SK-N-SH (cell line): ENCODE measurements around the gene HHATL. TPM values are rescaled to one million over a fixed set of nuclear protein-coding genes. Genes with fewer than 3 reads are reported as not detected.
A peak's percentile ranks its signal among the peaks of the same experiment; 100 is the strongest.

ENCODE experiments used
- CTCF ChIA-PET: fragments of 300-600, 350-600 bp; formaldehyde crosslinking; extraction: SDS; loops from one replicate; lab custom pipeline; 2021; lab: Yijun Ruan, JAX
- POLR2A ChIA-PET: fragments of 350-600 bp; sonication (Branson Sonifier 250); formaldehyde crosslinking; extraction: SDS; loops from one replicate; lab custom pipeline; 2020; ENCODE audit warnings: antibody characterized with exemption, inconsistent platforms; lab: Yijun Ruan, JAX
- DNase-seq: peaks from one replicate; pipeline ENCODE4 v3.0.0; 2012
- H2AFZ ChIP-seq: fragments of 200-600 bp; sonication (generic); 2 replicates; pipeline ENCODE4 v1.8.1; 2016; ENCODE audit warnings: antibody characterized with exemption, mild to moderate bottlenecking, low read depth
- H3F3A ChIP-seq: fragments of 200-600 bp; sonication (generic); replicated peaks from 2 replicates; pipeline ENCODE3; 2016; ENCODE audit warnings: antibody characterized with exemption, mild to moderate bottlenecking; ENCODE audit not compliant: insufficient read depth
- H3K27ac ChIP-seq, 2 experiments: fragments of 200-500 bp in 1 of 2; fragments of 200-600 bp in 1 of 2; sonication (Bioruptor generic) in 1 of 2; sonication (generic), shearing (Covaris generic) in 1 of 2; 2 replicates each; pipeline versions ENCODE4 v1.5.1 to v1.6.1; 2014 to 2016; ENCODE audit warnings: low read depth in 2 of 2, inconsistent platforms in 1 of 2, low read length in 1 of 2, mild to moderate bottlenecking in 1 of 2, mixed read lengths in 1 of 2
- H3K27me3 ChIP-seq: fragments of 200-600 bp; sonication (generic), shearing (Covaris generic); 2 replicates; pipeline ENCODE4 v1.6.1; 2016; ENCODE audit warnings: mixed run types; ENCODE audit not compliant: insufficient read depth
- H3K36me3 ChIP-seq, 2 experiments: fragments of 200-500 bp in 1 of 2; fragments of 200-600 bp in 1 of 2; sonication (Bioruptor generic) in 1 of 2; sonication (generic) in 1 of 2; replicated peaks in 1 of 2; 2 replicates each; pipeline versions ENCODE3 to v1.5.1; 2014 to 2016; ENCODE audit warnings: low read length in 1 of 2, mild to moderate bottlenecking in 1 of 2; ENCODE audit not compliant: insufficient read depth in 2 of 2, control insufficient read depth in 1 of 2
- H3K4me1 ChIP-seq, 2 experiments: fragments of 200-500 bp in 1 of 2; fragments of 200-600 bp in 1 of 2; sonication (Bioruptor generic) in 1 of 2; sonication (generic), shearing (Covaris generic) in 1 of 2; 2 replicates each; pipeline versions ENCODE4 v1.5.1 to v1.6.1; 2014 to 2016; ENCODE audit warnings: low read depth in 1 of 2, low read length in 1 of 2, mixed run types in 1 of 2; ENCODE audit not compliant: insufficient read depth in 2 of 2, control insufficient read depth in 1 of 2
- H3K4me2 ChIP-seq: fragments of 200-600 bp; sonication (generic), shearing (Covaris generic); 2 replicates; pipeline ENCODE4 v1.6.1; 2017; ENCODE audit warnings: mixed run types
- H3K4me3 ChIP-seq, 2 experiments: fragments of 200-500 bp in 1 of 2; fragments of 200-600 bp in 1 of 2; sonication (Bioruptor generic) in 1 of 2; sonication (generic), shearing (Covaris generic) in 1 of 2; 2 replicates each; pipeline versions ENCODE4 v1.5.1 to v1.8.1; 2014 to 2016; ENCODE audit warnings: low read depth in 2 of 2, inconsistent platforms in 1 of 2, low read length in 1 of 2, mild to moderate bottlenecking in 1 of 2, mixed read lengths in 1 of 2, moderate library complexity in 1 of 2
- H3K79me2 ChIP-seq: fragments of 200-600 bp; sonication (generic); 2 replicates; pipeline ENCODE4 v1.8.1; 2017; ENCODE audit warnings: mild to moderate bottlenecking; ENCODE audit not compliant: insufficient read depth
- H3K9ac ChIP-seq: fragments of 200-600 bp; sonication (generic); 2 replicates; pipeline ENCODE4 v1.6.1; 2017; ENCODE audit warnings: mixed run types
- H3K9me2 ChIP-seq: fragments of 200-600 bp; sonication (generic); 2 replicates; pipeline ENCODE4 v1.6.1; 2017; ENCODE audit warnings: mixed run types
- H3K9me3 ChIP-seq: fragments of 200-600 bp; sonication (generic); 2 replicates; pipeline ENCODE4 v1.6.1; 2017; ENCODE audit warnings: mixed run types, mild to moderate bottlenecking, moderate library complexity
- H4K20me1 ChIP-seq: fragments of 200-600 bp; sonication (generic); 2 replicates; pipeline ENCODE4 v1.6.1; 2017; ENCODE audit warnings: mild to moderate bottlenecking, mixed run types; ENCODE audit not compliant: insufficient read depth
- CHD2 ChIP-seq: fragments of 150-350 bp; IDR thresholded peaks from 2 replicates; pipeline ENCODE4 v1.6.1; 2018; ENCODE audit warnings: low read length; ENCODE audit not compliant: partially characterized antibody
- FOXJ3 ChIP-seq: sonication (generic); formaldehyde crosslinking; IDR thresholded peaks from 2 replicates; pipeline ENCODE4 v1.5.1; 2020; ENCODE audit warnings: mild to moderate bottlenecking, missing genetic modification reagents
- NFIC ChIP-seq: IDR thresholded peaks from 2 replicates; pipeline ENCODE4 v1.4.0; 2012; ENCODE audit warnings: borderline replicate concordance
- NRF1 ChIP-seq: IDR thresholded peaks from 2 replicates; pipeline ENCODE4 v1.6.1; 2012; ENCODE audit warnings: low read depth, mild to moderate bottlenecking, low read length
- POLR2AphosphoS5 ChIP-seq: IDR thresholded peaks from 2 replicates; pipeline ENCODE4 v1.6.1; 2012; ENCODE audit warnings: low read depth, low read length
- TEAD4 ChIP-seq: IDR thresholded peaks from 2 replicates; pipeline ENCODE4 v1.4.0; 2012; ENCODE audit warnings: mild to moderate bottlenecking, borderline replicate concordance; ENCODE audit not compliant: insufficient read depth
- YY1 ChIP-seq: IDR thresholded peaks from 2 replicates; pipeline ENCODE4 v1.4.0; 2012; ENCODE audit warnings: low read depth, mild to moderate bottlenecking
- WGBS: methylation state at CpG from one replicate; pipeline ENCODE4 v1.1.6; 2017; ENCODE audit warnings: low lambda C conversion rate; 5-methylcytosine and 5-hydroxymethylcytosine counted together
- polyA plus RNA-seq, 3 experiments: library from polyadenylated mRNA; depleted of rRNA; stranded (reverse); fragments of >200 nt; gene quantifications; 2 replicates each; pipeline ENCODE4 v1.2.3, GENCODE V29; 2012
- TF ChIP-seq, protein P1 (sequence below): IDR thresholded peaks from 2 replicates; pipeline ENCODE4 v1.4.0; 2012; ENCODE audit warnings: low read depth
- TF ChIP-seq, protein P2 (sequence below): fragments of 200-600 bp; sonication (generic); IDR thresholded peaks from 2 replicates; pipeline ENCODE4 v1.6.1; 2017; ENCODE audit warnings: antibody characterized with exemption, mild to moderate bottlenecking, moderate library complexity
- TF ChIP-seq, protein P3 (sequence below): IDR thresholded peaks from 2 replicates; pipeline ENCODE4 v1.6.1; 2012; ENCODE audit warnings: mild to moderate bottlenecking, low read depth, low read length, moderate library complexity

Gene HHATL
- polyA plus RNA-seq, 1 of the 3 experiments (the other 2 are of a cell fraction) = not detected

DNA sequence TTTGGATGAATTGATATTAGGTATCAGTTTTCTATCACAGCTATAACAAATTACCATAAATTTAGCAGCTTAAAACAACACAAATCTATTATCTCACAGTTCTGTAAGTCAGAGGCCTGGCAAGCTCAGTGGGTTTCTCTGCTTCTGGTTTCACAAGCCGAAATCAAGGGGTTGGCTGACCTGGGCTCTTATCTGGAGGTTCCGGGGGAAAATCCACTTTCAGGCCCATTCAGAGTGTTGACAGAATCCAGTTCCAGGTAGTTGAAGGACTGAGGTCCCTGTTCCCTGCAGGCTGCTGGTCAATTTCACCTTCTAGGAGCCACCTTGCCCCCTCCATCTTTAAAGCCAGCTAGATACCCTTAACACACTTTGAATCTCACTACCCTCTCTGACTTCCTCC is 11.1 kb upstream of the HHATL start:
- no peak overlapping the region for H3K9ac ChIP-seq
- no peaks in the 10 kb centered on the region; a peak in 1 of 4 replicates for H3K4me1 ChIP-seq
- no peaks in the 10 kb centered on the region for H3F3A ChIP-seq
- no peak for DNase-seq
- WGBS = 66% methylated on average over 2 of the region's 2 CpGs
- no peak overlapping the region for H2AFZ ChIP-seq
- no peak overlapping the region for H3K4me3 ChIP-seq
- H3K4me2 ChIP-seq = no peak overlapping the region
- no peaks in the 10 kb centered on the region for H3K36me3 ChIP-seq
- no peaks in the 10 kb centered on the region for H4K20me1 ChIP-seq
- H3K9me2 ChIP-seq = no peaks in the 10 kb centered on the region
- H3K27me3 ChIP-seq = no peaks in the 10 kb centered on the region
- no peaks in the 10 kb centered on the region for H3K9me3 ChIP-seq
- H3K79me2 ChIP-seq = no peaks in the 10 kb centered on the region
- TF ChIP-seq FOXJ3 (CRISPR knock-in tag) (no peak), POLR2AphosphoS5 (no peak), NFIC (no peak), YY1 (no peak)
- TF ChIP-seq, protein P1, sequence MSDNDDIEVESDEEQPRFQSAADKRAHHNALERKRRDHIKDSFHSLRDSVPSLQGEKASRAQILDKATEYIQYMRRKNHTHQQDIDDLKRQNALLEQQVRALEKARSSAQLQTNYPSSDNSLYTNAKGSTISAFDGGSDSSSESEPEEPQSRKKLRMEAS = no peak
- ChIA-PET CTCF (interaction anchor here (1.2 kb wide), 1 partner anchor 167 kb away, joined by 4 read pairs; no protein-coding TSS in a partner anchor), POLR2A (no interaction called here)
- no peak overlapping the region for H3K27ac ChIP-seq

DNA sequence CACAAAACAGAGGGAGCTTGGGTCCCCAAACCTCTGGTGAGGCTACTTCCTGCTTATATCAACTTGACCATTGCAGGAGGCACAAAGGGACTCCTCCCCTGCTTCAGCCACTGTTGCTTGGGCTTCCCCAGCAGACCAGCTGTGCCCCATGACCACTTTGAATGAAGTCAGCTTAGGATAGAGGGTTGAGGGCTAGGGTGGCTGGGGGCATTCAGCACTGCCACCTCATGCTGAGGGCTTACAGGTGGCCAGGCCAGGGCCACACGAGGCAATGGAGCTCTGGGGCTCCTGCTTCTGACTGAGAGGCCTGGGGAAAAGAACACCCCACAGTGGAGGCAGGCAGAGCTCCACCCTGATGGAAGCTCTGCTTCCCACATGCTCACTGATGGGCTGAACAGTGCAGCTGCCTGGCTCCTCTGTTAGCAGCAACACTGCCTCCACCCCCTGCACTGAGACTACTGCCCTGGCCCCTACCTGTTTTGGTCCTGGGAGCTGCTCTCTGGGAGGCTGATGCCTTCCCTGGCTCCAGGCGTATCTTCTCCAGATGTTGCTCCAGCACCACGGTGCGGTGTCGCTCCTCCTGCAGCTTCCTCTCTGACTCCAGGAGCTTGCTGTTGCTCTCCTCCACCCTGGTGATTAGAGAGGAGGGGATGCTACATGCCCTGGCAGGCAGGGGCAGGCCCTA is 10.2 kb upstream of the HHATL start:
- Histone ChIP-seq H3K4me1 (no peaks in the 10 kb centered on the region; a peak in 1 of 4 replicates), H3K79me2 (no peaks in the 10 kb centered on the region), H4K20me1 (no peaks in the 10 kb centered on the region), H3K4me2 (no peak overlapping the region), H3K9me2 (no peaks in the 10 kb centered on the region), H3K36me3 (no peaks in the 10 kb centered on the region), H3K9me3 (no peaks in the 10 kb centered on the region), H3K4me3 (no peak overlapping the region), H3K27me3 (0 out of 2 replicates have a peak, but pooled peaks cover 1% of the 10 kb centered on the region), H3K27ac (no peak overlapping the region), H3F3A (no peaks in the 10 kb centered on the region), H2AFZ (no peak overlapping the region), H3K9ac (no peak overlapping the region)
- 58% methylated on average over 3 of the region's 5 CpGs for WGBS
- peak; percentile 5 for DNase-seq
- CTCF ChIA-PET = interaction anchor here (1.2 kb wide), 1 partner anchor 166 kb away, joined by 4 read pairs; no protein-coding TSS in a partner anchor
- POLR2A ChIA-PET = no interaction called here
- no peak for TF ChIP-seq CHD2
- TF ChIP-seq, protein P2, sequence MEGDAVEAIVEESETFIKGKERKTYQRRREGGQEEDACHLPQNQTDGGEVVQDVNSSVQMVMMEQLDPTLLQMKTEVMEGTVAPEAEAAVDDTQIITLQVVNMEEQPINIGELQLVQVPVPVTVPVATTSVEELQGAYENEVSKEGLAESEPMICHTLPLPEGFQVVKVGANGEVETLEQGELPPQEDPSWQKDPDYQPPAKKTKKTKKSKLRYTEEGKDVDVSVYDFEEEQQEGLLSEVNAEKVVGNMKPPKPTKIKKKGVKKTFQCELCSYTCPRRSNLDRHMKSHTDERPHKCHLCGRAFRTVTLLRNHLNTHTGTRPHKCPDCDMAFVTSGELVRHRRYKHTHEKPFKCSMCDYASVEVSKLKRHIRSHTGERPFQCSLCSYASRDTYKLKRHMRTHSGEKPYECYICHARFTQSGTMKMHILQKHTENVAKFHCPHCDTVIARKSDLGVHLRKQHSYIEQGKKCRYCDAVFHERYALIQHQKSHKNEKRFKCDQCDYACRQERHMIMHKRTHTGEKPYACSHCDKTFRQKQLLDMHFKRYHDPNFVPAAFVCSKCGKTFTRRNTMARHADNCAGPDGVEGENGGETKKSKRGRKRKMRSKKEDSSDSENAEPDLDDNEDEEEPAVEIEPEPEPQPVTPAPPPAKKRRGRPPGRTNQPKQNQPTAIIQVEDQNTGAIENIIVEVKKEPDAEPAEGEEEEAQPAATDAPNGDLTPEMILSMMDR = no peak
- TF ChIP-seq, protein P1 = no peak
- TF ChIP-seq FOXJ3 (CRISPR knock-in tag) = no peak
- TF ChIP-seq, protein P3, sequence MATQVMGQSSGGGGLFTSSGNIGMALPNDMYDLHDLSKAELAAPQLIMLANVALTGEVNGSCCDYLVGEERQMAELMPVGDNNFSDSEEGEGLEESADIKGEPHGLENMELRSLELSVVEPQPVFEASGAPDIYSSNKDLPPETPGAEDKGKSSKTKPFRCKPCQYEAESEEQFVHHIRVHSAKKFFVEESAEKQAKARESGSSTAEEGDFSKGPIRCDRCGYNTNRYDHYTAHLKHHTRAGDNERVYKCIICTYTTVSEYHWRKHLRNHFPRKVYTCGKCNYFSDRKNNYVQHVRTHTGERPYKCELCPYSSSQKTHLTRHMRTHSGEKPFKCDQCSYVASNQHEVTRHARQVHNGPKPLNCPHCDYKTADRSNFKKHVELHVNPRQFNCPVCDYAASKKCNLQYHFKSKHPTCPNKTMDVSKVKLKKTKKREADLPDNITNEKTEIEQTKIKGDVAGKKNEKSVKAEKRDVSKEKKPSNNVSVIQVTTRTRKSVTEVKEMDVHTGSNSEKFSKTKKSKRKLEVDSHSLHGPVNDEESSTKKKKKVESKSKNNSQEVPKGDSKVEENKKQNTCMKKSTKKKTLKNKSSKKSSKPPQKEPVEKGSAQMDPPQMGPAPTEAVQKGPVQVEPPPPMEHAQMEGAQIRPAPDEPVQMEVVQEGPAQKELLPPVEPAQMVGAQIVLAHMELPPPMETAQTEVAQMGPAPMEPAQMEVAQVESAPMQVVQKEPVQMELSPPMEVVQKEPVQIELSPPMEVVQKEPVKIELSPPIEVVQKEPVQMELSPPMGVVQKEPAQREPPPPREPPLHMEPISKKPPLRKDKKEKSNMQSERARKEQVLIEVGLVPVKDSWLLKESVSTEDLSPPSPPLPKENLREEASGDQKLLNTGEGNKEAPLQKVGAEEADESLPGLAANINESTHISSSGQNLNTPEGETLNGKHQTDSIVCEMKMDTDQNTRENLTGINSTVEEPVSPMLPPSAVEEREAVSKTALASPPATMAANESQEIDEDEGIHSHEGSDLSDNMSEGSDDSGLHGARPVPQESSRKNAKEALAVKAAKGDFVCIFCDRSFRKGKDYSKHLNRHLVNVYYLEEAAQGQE = no peak
- TF ChIP-seq TEAD4 = no peak
- TF ChIP-seq NRF1 = no peak
